Spleen (tissue), 7 donors: ENCODE results near the gene ARHGEF39.

Experiments
- POLR2A ChIP-seq, 3 donors: fragments of 450-650 bp; IDR thresholded peaks; one replicate each; pipeline ENCODE4 v1.5.1; 2017; ENCODE audit warnings: antibody characterized with exemption in 3 of 3, mild to moderate bottlenecking in 1 of 3
- TF ChIP-seq, protein P1 (sequence below), 11 experiments: fragments of 200-600 bp in 7 of 11; fragments of 450-650 bp in 4 of 11; sonication (generic) in 4 of 11; IDR thresholded peaks in 8 of 11; conservative IDR thresholded peaks in 3 of 11; 1 replicate in 7 of 11; 2 replicates in 4 of 11; pipeline versions ENCODE4 v1.4.0 to v1.8.0; 2016 to 2021; ENCODE audit warnings: antibody characterized with exemption in 11 of 11, inconsistent platforms in 4 of 11, mild to moderate bottlenecking in 1 of 11
- donor health status: DM: no; HTN: no; CAD: no; lungs with moderate emphysema.
- donor health status: DM: no; HTN: no; CAD: no.
- donor health status: DM: no; HTN: no; CAD: no.

GRCh38 chr9:35650341-35651158, 14.4 kb downstream of the ARHGEF39 start, which contains the start of gene SIT1:
- TF ChIP-seq, protein P1, sequence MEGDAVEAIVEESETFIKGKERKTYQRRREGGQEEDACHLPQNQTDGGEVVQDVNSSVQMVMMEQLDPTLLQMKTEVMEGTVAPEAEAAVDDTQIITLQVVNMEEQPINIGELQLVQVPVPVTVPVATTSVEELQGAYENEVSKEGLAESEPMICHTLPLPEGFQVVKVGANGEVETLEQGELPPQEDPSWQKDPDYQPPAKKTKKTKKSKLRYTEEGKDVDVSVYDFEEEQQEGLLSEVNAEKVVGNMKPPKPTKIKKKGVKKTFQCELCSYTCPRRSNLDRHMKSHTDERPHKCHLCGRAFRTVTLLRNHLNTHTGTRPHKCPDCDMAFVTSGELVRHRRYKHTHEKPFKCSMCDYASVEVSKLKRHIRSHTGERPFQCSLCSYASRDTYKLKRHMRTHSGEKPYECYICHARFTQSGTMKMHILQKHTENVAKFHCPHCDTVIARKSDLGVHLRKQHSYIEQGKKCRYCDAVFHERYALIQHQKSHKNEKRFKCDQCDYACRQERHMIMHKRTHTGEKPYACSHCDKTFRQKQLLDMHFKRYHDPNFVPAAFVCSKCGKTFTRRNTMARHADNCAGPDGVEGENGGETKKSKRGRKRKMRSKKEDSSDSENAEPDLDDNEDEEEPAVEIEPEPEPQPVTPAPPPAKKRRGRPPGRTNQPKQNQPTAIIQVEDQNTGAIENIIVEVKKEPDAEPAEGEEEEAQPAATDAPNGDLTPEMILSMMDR (IDR thresholded peaks at IDR 0.05 in 8 of 11, conservative IDR thresholded peaks at IDR 0.05 in 3 of 11), result no peak
- TF ChIP-seq POLR2A (IDR thresholded peaks at IDR 0.05), result no peak
